Fibroblast of pulmonary artery (primary cell): Measurements from ENCODE around the gene CARD9.
A peak's percentile ranks its signal among the peaks of the same experiment; 100 is the strongest.

Source experiments
- DNase-seq: peaks from one replicate; pipeline ENCODE4 v3.0.0-alpha.2; 2010; ENCODE audit warnings: low read depth
- H3K4me3 ChIP-seq: replicated peaks from 2 replicates; pipeline ENCODE4 v1.5.1; 2011; ENCODE audit warnings: low read depth, mild to moderate bottlenecking, control low read depth, low read length, moderate library complexity
- TF ChIP-seq, protein P1 (sequence below): IDR thresholded peaks from 2 replicates; pipeline ENCODE4 v1.5.1; 2011; ENCODE audit warnings: mild to moderate bottlenecking, control low read depth, low read length, inconsistent platforms; ENCODE audit errors: missing control alignments

The CARD9 gene

GRCh38 chr9:136400038-136400834, 26.8 kb upstream of the CARD9 start, which contains the start of gene SNAPC4:
Gene SNAPC4 (minus strand): TSS chr9:136400170. CDS start chr9:136398428, 1,742 bp downstream.
- TF ChIP-seq, protein P1, sequence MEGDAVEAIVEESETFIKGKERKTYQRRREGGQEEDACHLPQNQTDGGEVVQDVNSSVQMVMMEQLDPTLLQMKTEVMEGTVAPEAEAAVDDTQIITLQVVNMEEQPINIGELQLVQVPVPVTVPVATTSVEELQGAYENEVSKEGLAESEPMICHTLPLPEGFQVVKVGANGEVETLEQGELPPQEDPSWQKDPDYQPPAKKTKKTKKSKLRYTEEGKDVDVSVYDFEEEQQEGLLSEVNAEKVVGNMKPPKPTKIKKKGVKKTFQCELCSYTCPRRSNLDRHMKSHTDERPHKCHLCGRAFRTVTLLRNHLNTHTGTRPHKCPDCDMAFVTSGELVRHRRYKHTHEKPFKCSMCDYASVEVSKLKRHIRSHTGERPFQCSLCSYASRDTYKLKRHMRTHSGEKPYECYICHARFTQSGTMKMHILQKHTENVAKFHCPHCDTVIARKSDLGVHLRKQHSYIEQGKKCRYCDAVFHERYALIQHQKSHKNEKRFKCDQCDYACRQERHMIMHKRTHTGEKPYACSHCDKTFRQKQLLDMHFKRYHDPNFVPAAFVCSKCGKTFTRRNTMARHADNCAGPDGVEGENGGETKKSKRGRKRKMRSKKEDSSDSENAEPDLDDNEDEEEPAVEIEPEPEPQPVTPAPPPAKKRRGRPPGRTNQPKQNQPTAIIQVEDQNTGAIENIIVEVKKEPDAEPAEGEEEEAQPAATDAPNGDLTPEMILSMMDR, result peak; percentile 32
- H3K4me3 ChIP-seq, result peak within 1 kb of the TSS; percentile 76
- peak; percentile 86 for DNase-seq

GRCh38 chr9:136399176-136400037, 25.9 kb upstream of the CARD9 start:
- peak overlapping the region; percentile 76 for H3K4me3 ChIP-seq
- TF ChIP-seq, protein P1, result no peak
- DNase-seq, result peak; percentile 22

GRCh38 chr9:136398286-136398685, 24.8 kb upstream of the CARD9 start:
- peak overlapping the region; percentile 76 for H3K4me3 ChIP-seq
- DNase-seq, result no peak
- TF ChIP-seq, protein P1, result no peak

DNA sequence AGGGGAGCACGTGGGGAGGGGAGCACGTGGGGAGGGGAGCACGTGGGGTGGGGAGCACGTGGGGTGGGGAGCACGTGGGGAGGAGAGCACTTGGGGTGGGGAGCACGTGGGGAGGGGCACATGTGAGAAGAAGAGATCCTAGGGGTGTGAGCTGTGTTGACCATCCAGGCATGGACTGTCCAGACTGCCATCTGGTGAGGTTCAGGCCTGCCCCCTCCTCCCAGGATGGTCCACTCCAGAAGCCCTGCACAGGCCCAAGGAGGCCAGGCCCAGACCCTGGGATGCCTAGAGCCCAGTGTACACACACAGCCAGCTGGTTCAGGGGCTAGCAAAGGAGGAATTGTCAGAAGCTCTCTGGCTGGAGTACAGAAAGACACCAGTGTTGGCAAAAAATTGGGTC, 24.2 kb upstream of the CARD9 start:
- no peak for DNase-seq
- no peak overlapping the region for H3K4me3 ChIP-seq
- TF ChIP-seq, protein P1, result no peak

- TF ChIP-seq, protein P1, result no peak
- DNase-seq, result no peak
- H3K4me3 ChIP-seq, result no peak overlapping the region
Measured at GRCh38 chr9:136396219-136396515, 22.7 kb upstream of the CARD9 start.

DNA sequence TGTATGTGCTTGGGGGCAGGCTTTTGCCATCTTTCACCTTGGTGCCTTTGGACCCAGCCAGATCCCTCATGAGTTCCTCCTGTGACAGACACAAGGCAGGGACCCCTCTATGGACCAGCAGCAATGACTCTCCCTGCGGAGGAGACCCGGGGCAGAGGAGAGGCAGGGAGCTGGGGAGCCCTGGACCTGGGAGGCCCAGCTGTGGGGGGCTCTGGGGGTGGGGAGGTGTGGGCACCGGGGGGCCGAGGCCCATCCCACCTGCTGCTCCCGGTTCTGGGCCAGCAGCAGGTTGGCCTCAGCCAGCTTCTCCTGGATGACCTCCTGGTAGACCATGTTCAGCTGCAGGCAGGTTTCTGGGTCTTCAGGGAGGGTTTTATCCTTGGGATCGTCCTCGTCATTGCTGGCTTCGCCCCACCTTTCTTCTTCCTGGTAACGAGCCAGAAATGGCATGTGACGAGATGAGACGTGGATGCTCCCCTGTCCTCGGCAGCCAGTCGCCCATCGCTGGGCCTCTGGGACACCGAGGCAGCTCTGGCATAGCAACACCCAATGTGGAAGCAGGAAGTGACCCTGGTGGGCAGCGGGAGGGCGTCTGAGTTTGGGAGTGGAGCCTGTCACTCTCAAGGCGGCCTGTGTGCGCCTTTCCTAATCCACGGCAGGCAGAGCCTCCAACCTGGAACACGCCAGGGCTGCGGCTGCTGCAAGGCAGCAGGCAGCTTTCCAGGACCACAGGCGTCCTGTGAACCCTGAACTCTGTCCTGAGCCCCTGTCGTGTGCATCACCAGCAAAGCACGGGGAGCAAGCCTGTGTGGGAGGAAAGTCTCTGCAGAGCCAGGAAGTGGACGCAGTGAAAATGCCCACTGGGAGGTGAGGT, 22.1 kb upstream of the CARD9 start:
- TF ChIP-seq, protein P1, result no peak
- no peak overlapping the region for H3K4me3 ChIP-seq
- DNase-seq, result no peak
